HCT116 (cell line): ENCODE results near the gene EEF1AKMT2.

Experiments used
- CEBPB ChIP-seq: IDR thresholded peaks from 2 replicates; pipeline ENCODE4 v1.6.1; 2012; ENCODE audit warnings: low read depth
- ELF1 ChIP-seq: IDR thresholded peaks from 2 replicates; pipeline ENCODE4 v1.6.1; 2012; ENCODE audit warnings: low read depth, borderline replicate concordance
- EZH2 ChIP-seq: fragments of 200-600 bp; sonication (generic); IDR thresholded peaks from 2 replicates; pipeline ENCODE4 v1.6.1; 2017; ENCODE audit warnings: antibody characterized with exemption, mixed run types
- EZH2phosphoT487 ChIP-seq: fragments of 200-600 bp; IDR thresholded peaks from 2 replicates; pipeline ENCODE4 v1.6.1; 2018; ENCODE audit warnings: antibody characterized with exemption, borderline replicate concordance
- POLR2A ChIP-seq: IDR thresholded peaks from 2 replicates; pipeline ENCODE4 v1.7.0; 2011; ENCODE audit warnings: borderline replicate concordance; ENCODE audit not compliant: insufficient read depth, insufficient read length; ENCODE audit errors: extremely low read depth
- SIN3A ChIP-seq: IDR thresholded peaks from 2 replicates; pipeline ENCODE4 v1.6.1; 2012; ENCODE audit warnings: low read depth
- SP1 ChIP-seq: IDR thresholded peaks from 2 replicates; pipeline ENCODE4 v1.6.1; 2012; ENCODE audit warnings: low read depth
- SRF ChIP-seq: IDR thresholded peaks from 2 replicates; pipeline ENCODE4 v1.6.1; 2012; ENCODE audit warnings: low read depth
- YY1 ChIP-seq: IDR thresholded peaks from 2 replicates; pipeline ENCODE4 v1.6.1; 2011; ENCODE audit warnings: low read length, low read depth, moderate library complexity, mild to moderate bottlenecking; ENCODE audit not compliant: insufficient replicate concordance; ENCODE audit errors: extremely low read depth
- ZFX ChIP-seq: fragments of 450-650 bp; IDR thresholded peaks from 2 replicates; pipeline ENCODE4 v1.6.1; 2017
- ZNF274 ChIP-seq: fragments of 200-500 bp; sonication (Bioruptor generic); IDR thresholded peaks from 2 replicates; pipeline ENCODE4 v1.6.1; 2014; ENCODE audit warnings: mild to moderate bottlenecking, low read depth, low read length, inconsistent platforms
- TF ChIP-seq, protein P1 (sequence below), 3 experiments: fragments of 200-600 bp in 1 of 3; sonication (generic) in 1 of 3; IDR thresholded peaks in 2 of 3; conservative IDR thresholded peaks in 1 of 3; 2 replicates each; pipeline ENCODE4 v1.5.1; 2012 to 2017; ENCODE audit warnings: low read depth in 2 of 3, low read length in 2 of 3, antibody characterized with exemption in 1 of 3, borderline replicate concordance in 1 of 3, control low read depth in 1 of 3, mild to moderate bottlenecking in 1 of 3, mixed read lengths in 1 of 3, mixed run types in 1 of 3, moderate library complexity in 1 of 3; ENCODE audit not compliant: insufficient read depth in 1 of 3
- TF ChIP-seq, protein P2 (sequence below): IDR thresholded peaks from 2 replicates; pipeline ENCODE4 v1.6.1; 2012; ENCODE audit warnings: low read depth
- TF ChIP-seq, protein P3 (sequence below): IDR thresholded peaks from 2 replicates; pipeline ENCODE4 v1.6.1; 2012

DNA sequence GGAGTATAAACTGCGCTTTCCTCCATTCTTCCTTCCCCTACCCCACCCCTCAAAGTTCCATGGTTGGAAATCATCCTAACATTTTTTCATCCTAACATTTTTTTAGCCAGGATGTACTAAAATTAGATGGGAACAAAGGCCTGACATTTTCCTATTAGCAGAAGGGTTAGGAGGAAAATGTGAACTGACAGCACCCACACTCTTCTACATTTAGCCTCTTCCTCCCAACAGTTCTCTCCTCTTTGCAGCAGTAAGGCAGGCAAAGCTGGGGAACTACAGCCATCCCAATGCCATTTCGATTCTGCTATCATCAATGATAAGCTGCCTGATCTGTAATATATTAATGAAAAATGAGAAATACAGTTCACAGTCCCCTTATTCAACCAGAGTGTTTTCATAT lies 36.1 kb downstream of the EEF1AKMT2 start:
- TF ChIP-seq, protein P1, sequence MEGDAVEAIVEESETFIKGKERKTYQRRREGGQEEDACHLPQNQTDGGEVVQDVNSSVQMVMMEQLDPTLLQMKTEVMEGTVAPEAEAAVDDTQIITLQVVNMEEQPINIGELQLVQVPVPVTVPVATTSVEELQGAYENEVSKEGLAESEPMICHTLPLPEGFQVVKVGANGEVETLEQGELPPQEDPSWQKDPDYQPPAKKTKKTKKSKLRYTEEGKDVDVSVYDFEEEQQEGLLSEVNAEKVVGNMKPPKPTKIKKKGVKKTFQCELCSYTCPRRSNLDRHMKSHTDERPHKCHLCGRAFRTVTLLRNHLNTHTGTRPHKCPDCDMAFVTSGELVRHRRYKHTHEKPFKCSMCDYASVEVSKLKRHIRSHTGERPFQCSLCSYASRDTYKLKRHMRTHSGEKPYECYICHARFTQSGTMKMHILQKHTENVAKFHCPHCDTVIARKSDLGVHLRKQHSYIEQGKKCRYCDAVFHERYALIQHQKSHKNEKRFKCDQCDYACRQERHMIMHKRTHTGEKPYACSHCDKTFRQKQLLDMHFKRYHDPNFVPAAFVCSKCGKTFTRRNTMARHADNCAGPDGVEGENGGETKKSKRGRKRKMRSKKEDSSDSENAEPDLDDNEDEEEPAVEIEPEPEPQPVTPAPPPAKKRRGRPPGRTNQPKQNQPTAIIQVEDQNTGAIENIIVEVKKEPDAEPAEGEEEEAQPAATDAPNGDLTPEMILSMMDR (IDR thresholded peaks at IDR 0.05 in 2 of 3, conservative IDR thresholded peaks at IDR 0.05 in 1 of 3; ENCODE audit: borderline replicate concordance in 1 of 3, insufficient read depth in 1 of 3, low read depth in 2 of 3, low read length in 2 of 3), result no peak
- TF ChIP-seq, protein P2, sequence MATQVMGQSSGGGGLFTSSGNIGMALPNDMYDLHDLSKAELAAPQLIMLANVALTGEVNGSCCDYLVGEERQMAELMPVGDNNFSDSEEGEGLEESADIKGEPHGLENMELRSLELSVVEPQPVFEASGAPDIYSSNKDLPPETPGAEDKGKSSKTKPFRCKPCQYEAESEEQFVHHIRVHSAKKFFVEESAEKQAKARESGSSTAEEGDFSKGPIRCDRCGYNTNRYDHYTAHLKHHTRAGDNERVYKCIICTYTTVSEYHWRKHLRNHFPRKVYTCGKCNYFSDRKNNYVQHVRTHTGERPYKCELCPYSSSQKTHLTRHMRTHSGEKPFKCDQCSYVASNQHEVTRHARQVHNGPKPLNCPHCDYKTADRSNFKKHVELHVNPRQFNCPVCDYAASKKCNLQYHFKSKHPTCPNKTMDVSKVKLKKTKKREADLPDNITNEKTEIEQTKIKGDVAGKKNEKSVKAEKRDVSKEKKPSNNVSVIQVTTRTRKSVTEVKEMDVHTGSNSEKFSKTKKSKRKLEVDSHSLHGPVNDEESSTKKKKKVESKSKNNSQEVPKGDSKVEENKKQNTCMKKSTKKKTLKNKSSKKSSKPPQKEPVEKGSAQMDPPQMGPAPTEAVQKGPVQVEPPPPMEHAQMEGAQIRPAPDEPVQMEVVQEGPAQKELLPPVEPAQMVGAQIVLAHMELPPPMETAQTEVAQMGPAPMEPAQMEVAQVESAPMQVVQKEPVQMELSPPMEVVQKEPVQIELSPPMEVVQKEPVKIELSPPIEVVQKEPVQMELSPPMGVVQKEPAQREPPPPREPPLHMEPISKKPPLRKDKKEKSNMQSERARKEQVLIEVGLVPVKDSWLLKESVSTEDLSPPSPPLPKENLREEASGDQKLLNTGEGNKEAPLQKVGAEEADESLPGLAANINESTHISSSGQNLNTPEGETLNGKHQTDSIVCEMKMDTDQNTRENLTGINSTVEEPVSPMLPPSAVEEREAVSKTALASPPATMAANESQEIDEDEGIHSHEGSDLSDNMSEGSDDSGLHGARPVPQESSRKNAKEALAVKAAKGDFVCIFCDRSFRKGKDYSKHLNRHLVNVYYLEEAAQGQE, result no peak
- TF ChIP-seq ELF1 (no peak), POLR2A (no peak), ZFX (no peak), SIN3A (no peak), CEBPB (no peak), EZH2 (no peak), YY1 (no peak), SP1 (no peak), SRF (no peak), EZH2phosphoT487 (no peak), ZNF274 (no peak)
- TF ChIP-seq, protein P3, sequence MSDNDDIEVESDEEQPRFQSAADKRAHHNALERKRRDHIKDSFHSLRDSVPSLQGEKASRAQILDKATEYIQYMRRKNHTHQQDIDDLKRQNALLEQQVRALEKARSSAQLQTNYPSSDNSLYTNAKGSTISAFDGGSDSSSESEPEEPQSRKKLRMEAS, result no peak
